ENCODE results near the gene PRKN.

- no peak for TF ChIP-seq EZH2 (IDR thresholded peaks at IDR 0.05; ENCODE audit: low read length, missing control alignments)
- no peak for TF ChIP-seq CTCF (conservative IDR thresholded peaks at IDR 0.05 in 1 of 2, IDR thresholded peaks at IDR 0.05 in 1 of 2; ENCODE audit: low read depth in 1 of 2, low read length in 2 of 2)
Measured at GRCh38 chr6:161798844-161799394, 928.6 kb downstream of the PRKN start.

Data from fibroblast of lung (primary cell).